HG02973 (cell line): ENCODE data around the gene PRKAB2.
"Not testable (repeated sequence)": the region's sequence is repeated elsewhere in the genome, so short reads cannot be mapped to it uniquely, and the experiment has no call there.

Source experiments
- ATAC-seq: cut with Tn5 transposase; IDR thresholded peaks from one replicate; pipeline ENCODE4 v1.9.1; 2021; ENCODE audit warnings: moderate library complexity; ENCODE audit not compliant: unreplicated experiment

Gene PRKAB2

GRCh38 chr1:147111381-147112130 is 60.7 kb downstream of the PRKAB2 start:
- no peak for ATAC-seq

- ATAC-seq = no peak
Observed at GRCh38 chr1:147110872-147111271, 61.4 kb downstream of the PRKAB2 start.

GRCh38 chr1:147110434-147110833 is 61.8 kb downstream of the PRKAB2 start:
- ATAC-seq = no peak

GRCh38 chr1:147109762-147110161 is 62.5 kb downstream of the PRKAB2 start:
- ATAC-seq = no peak

GRCh38 chr1:147109041-147109440 is 63.2 kb downstream of the PRKAB2 start:
- no peak for ATAC-seq

- not testable (repeated sequence) for ATAC-seq
Observed at GRCh38 chr1:147106407-147106881, 65.8 kb downstream of the PRKAB2 start.

- ATAC-seq = no peak
Observed at GRCh38 chr1:147105909-147106308, 66.4 kb downstream of the PRKAB2 start.
